Bronchial epithelial cell (primary cell): ENCODE data around the gene SLC12A8. TPM values are rescaled to one million over a fixed set of nuclear protein-coding genes. Genes with fewer than 3 reads are reported as not detected.

Experiments
- DNase-seq: peaks from one replicate; pipeline ENCODE4 v3.0.0-alpha.2; 2010; ENCODE audit warnings: low read depth
- FAIRE-seq: peaks from 2 replicates; lab custom pipeline; 2011; peaks lifted over from hg19 to GRCh38; lab: Jason Lieb, UNC
- H3K27me3 ChIP-seq: 2 replicates; pipeline ENCODE4 v1.5.1; 2011; ENCODE audit warnings: low read length; ENCODE audit not compliant: control insufficient read depth, insufficient read depth
- H3K36me3 ChIP-seq: 2 replicates; pipeline ENCODE4 v1.5.1; 2011; ENCODE audit warnings: low read length; ENCODE audit not compliant: control insufficient read depth, insufficient read depth
- H3K4me3 ChIP-seq: 2 replicates; pipeline ENCODE4 v1.5.1; 2011; ENCODE audit warnings: mild to moderate bottlenecking, low read depth, low read length, control low read depth
- total RNA-seq: library from RNA; depleted of rRNA; stranded (reverse); fragments of >200 nt; gene quantifications from 2 replicates; pipeline ENCODE4 v1.2.1, GENCODE V29; 2014
- TF ChIP-seq, protein P1 (sequence below): IDR thresholded peaks from 2 replicates; pipeline ENCODE4 v1.5.1; 2011; ENCODE audit warnings: mild to moderate bottlenecking, moderate library complexity, low read length, control low read depth, inconsistent platforms; ENCODE audit not compliant: insufficient read depth, severe bottlenecking

Gene SLC12A8
- total RNA-seq, 1 donor from 2014 or later = 19.2 TPM

DNA sequence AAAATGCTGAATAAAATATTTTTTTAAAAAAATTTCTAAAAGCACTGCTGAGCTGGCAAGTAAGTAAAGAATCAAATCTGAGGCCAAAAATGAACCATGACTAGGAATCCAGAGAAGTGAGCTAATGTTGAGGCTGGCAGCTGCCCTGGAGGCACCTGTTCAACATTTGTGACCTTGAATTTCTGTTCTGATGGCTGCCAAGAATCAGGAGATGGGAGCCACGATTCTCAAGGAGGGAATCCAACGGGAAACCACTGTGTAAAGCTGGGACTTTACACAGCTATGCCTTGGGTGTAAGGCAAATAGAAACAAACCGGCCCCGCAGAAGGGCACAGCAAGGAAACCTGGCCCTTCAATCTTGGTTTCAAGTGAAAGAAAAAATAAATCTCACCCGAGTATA lies 179.4 kb downstream of the SLC12A8 start:
- TF ChIP-seq, protein P1, sequence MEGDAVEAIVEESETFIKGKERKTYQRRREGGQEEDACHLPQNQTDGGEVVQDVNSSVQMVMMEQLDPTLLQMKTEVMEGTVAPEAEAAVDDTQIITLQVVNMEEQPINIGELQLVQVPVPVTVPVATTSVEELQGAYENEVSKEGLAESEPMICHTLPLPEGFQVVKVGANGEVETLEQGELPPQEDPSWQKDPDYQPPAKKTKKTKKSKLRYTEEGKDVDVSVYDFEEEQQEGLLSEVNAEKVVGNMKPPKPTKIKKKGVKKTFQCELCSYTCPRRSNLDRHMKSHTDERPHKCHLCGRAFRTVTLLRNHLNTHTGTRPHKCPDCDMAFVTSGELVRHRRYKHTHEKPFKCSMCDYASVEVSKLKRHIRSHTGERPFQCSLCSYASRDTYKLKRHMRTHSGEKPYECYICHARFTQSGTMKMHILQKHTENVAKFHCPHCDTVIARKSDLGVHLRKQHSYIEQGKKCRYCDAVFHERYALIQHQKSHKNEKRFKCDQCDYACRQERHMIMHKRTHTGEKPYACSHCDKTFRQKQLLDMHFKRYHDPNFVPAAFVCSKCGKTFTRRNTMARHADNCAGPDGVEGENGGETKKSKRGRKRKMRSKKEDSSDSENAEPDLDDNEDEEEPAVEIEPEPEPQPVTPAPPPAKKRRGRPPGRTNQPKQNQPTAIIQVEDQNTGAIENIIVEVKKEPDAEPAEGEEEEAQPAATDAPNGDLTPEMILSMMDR = no peak
- H3K27me3 ChIP-seq = no peaks in the 10 kb centered on the region
- DNase-seq = no peak
- no peak for FAIRE-seq
- H3K4me3 ChIP-seq = no peak overlapping the region
- H3K36me3 ChIP-seq = peaks cover 9% of the 10 kb centered on the region

GRCh38 chr3:125032683-125033082 lies 179.9 kb downstream of the SLC12A8 start:
- DNase-seq = no peak
- Histone ChIP-seq H3K4me3 (no peak overlapping the region), H3K36me3 (peaks cover 13% of the 10 kb centered on the region), H3K27me3 (no peaks in the 10 kb centered on the region)
- no peak for FAIRE-seq
- TF ChIP-seq, protein P1 = no peak

Other genes with a start within 250 kb of the SLC12A8 start
- gene HEG1, start 156.8 kb downstream of the SLC12A8 start, total RNA-seq = 2.0 and 7.1 TPM in 2 replicates
- 24.1 and 26.1 TPM in 2 replicates for gene ZNF148, start 162.6 kb upstream of the SLC12A8 start, total RNA-seq